SK-N-SH (cell line): ENCODE results near the gene SRD5A2. TPM values are rescaled to one million over a fixed set of nuclear protein-coding genes. Genes with fewer than 3 reads are reported as not detected.

Experiments
- CTCF ChIA-PET: fragments of 300-600, 350-600 bp; formaldehyde crosslinking; extraction: SDS; loops from one replicate; lab custom pipeline; 2021; lab: Yijun Ruan, JAX
- POLR2A ChIA-PET: fragments of 350-600 bp; sonication (Branson Sonifier 250); formaldehyde crosslinking; extraction: SDS; loops from one replicate; lab custom pipeline; 2020; ENCODE audit warnings: antibody characterized with exemption, inconsistent platforms; lab: Yijun Ruan, JAX
- DNase-seq: peaks from one replicate; pipeline ENCODE4 v3.0.0; 2012
- H2AFZ ChIP-seq: fragments of 200-600 bp; sonication (generic); 2 replicates; pipeline ENCODE4 v1.8.1; 2016; ENCODE audit warnings: antibody characterized with exemption, mild to moderate bottlenecking, low read depth
- H3F3A ChIP-seq: fragments of 200-600 bp; sonication (generic); replicated peaks from 2 replicates; pipeline ENCODE3; 2016; ENCODE audit warnings: antibody characterized with exemption, mild to moderate bottlenecking; ENCODE audit not compliant: insufficient read depth
- H3K27ac ChIP-seq, 2 experiments: fragments of 200-500 bp in 1 of 2; fragments of 200-600 bp in 1 of 2; sonication (Bioruptor generic) in 1 of 2; sonication (generic), shearing (Covaris generic) in 1 of 2; 2 replicates each; pipeline versions ENCODE4 v1.5.1 to v1.6.1; 2014 to 2016; ENCODE audit warnings: low read depth in 2 of 2, inconsistent platforms in 1 of 2, low read length in 1 of 2, mild to moderate bottlenecking in 1 of 2, mixed read lengths in 1 of 2
- H3K27me3 ChIP-seq: fragments of 200-600 bp; sonication (generic), shearing (Covaris generic); 2 replicates; pipeline ENCODE4 v1.6.1; 2016; ENCODE audit warnings: mixed run types; ENCODE audit not compliant: insufficient read depth
- H3K36me3 ChIP-seq, 2 experiments: fragments of 200-500 bp in 1 of 2; fragments of 200-600 bp in 1 of 2; sonication (Bioruptor generic) in 1 of 2; sonication (generic) in 1 of 2; replicated peaks in 1 of 2; 2 replicates each; pipeline versions ENCODE3 to v1.5.1; 2014 to 2016; ENCODE audit warnings: low read length in 1 of 2, mild to moderate bottlenecking in 1 of 2; ENCODE audit not compliant: insufficient read depth in 2 of 2, control insufficient read depth in 1 of 2
- H3K4me1 ChIP-seq, 2 experiments: fragments of 200-500 bp in 1 of 2; fragments of 200-600 bp in 1 of 2; sonication (Bioruptor generic) in 1 of 2; sonication (generic), shearing (Covaris generic) in 1 of 2; 2 replicates each; pipeline versions ENCODE4 v1.5.1 to v1.6.1; 2014 to 2016; ENCODE audit warnings: low read depth in 1 of 2, low read length in 1 of 2, mixed run types in 1 of 2; ENCODE audit not compliant: insufficient read depth in 2 of 2, control insufficient read depth in 1 of 2
- H3K4me2 ChIP-seq: fragments of 200-600 bp; sonication (generic), shearing (Covaris generic); 2 replicates; pipeline ENCODE4 v1.6.1; 2017; ENCODE audit warnings: mixed run types
- H3K4me3 ChIP-seq, 2 experiments: fragments of 200-500 bp in 1 of 2; fragments of 200-600 bp in 1 of 2; sonication (Bioruptor generic) in 1 of 2; sonication (generic), shearing (Covaris generic) in 1 of 2; 2 replicates each; pipeline versions ENCODE4 v1.5.1 to v1.8.1; 2014 to 2016; ENCODE audit warnings: low read depth in 2 of 2, inconsistent platforms in 1 of 2, low read length in 1 of 2, mild to moderate bottlenecking in 1 of 2, mixed read lengths in 1 of 2, moderate library complexity in 1 of 2
- H3K79me2 ChIP-seq: fragments of 200-600 bp; sonication (generic); 2 replicates; pipeline ENCODE4 v1.8.1; 2017; ENCODE audit warnings: mild to moderate bottlenecking; ENCODE audit not compliant: insufficient read depth
- H3K9ac ChIP-seq: fragments of 200-600 bp; sonication (generic); 2 replicates; pipeline ENCODE4 v1.6.1; 2017; ENCODE audit warnings: mixed run types
- H3K9me2 ChIP-seq: fragments of 200-600 bp; sonication (generic); 2 replicates; pipeline ENCODE4 v1.6.1; 2017; ENCODE audit warnings: mixed run types
- H3K9me3 ChIP-seq: fragments of 200-600 bp; sonication (generic); 2 replicates; pipeline ENCODE4 v1.6.1; 2017; ENCODE audit warnings: mixed run types, mild to moderate bottlenecking, moderate library complexity
- H4K20me1 ChIP-seq: fragments of 200-600 bp; sonication (generic); 2 replicates; pipeline ENCODE4 v1.6.1; 2017; ENCODE audit warnings: mild to moderate bottlenecking, mixed run types; ENCODE audit not compliant: insufficient read depth
- ELF1 ChIP-seq: IDR thresholded peaks from 2 replicates; pipeline ENCODE4 v1.4.0; 2012
- EP300 ChIP-seq, 2 experiments: IDR thresholded peaks; 2 replicates each; pipeline versions ENCODE4 v1.4.0 to v1.6.1; 2012; ENCODE audit warnings: borderline replicate concordance in 1 of 2, low read depth in 1 of 2, low read length in 1 of 2
- FOSL2 ChIP-seq: IDR thresholded peaks from 2 replicates; pipeline ENCODE4 v1.4.0; 2012; ENCODE audit warnings: low read depth, mild to moderate bottlenecking, moderate library complexity, borderline replicate concordance
- FOXM1 ChIP-seq: IDR thresholded peaks from 2 replicates; pipeline ENCODE4 v1.4.0; 2012; ENCODE audit warnings: low read depth, mild to moderate bottlenecking
- IRF3 ChIP-seq: fragments of 150-350 bp; IDR thresholded peaks from 2 replicates; pipeline ENCODE4 v1.6.1; 2016; ENCODE audit warnings: mild to moderate bottlenecking, low read depth, low read length
- MXI1 ChIP-seq: IDR thresholded peaks from 2 replicates; pipeline ENCODE4 v1.6.1; 2012; ENCODE audit warnings: mild to moderate bottlenecking, low read depth, low read length, improper control_type of control experiment
- NRF1 ChIP-seq: IDR thresholded peaks from 2 replicates; pipeline ENCODE4 v1.6.1; 2012; ENCODE audit warnings: low read depth, mild to moderate bottlenecking, low read length
- PBX3 ChIP-seq: IDR thresholded peaks from 2 replicates; pipeline ENCODE4; 2012
- RAD21 ChIP-seq: IDR thresholded peaks from 2 replicates; pipeline ENCODE4 v1.6.1; 2012; ENCODE audit warnings: mild to moderate bottlenecking, low read length
- RCOR1 ChIP-seq: fragments of 150-350 bp; IDR thresholded peaks from 2 replicates; pipeline ENCODE4 v1.6.1; 2017; ENCODE audit warnings: antibody characterized with exemption, low read length
- SMC3 ChIP-seq: IDR thresholded peaks from 2 replicates; pipeline ENCODE4 v1.6.1; 2012; ENCODE audit warnings: low read depth, low read length, improper control_type of control experiment
- TCF12 ChIP-seq: IDR thresholded peaks from 2 replicates; pipeline ENCODE4 v1.4.0; 2012
- YY1 ChIP-seq: IDR thresholded peaks from 2 replicates; pipeline ENCODE4 v1.4.0; 2012; ENCODE audit warnings: low read depth, mild to moderate bottlenecking
- WGBS: methylation state at CpG from one replicate; pipeline ENCODE4 v1.1.6; 2017; ENCODE audit warnings: low lambda C conversion rate; 5-methylcytosine and 5-hydroxymethylcytosine counted together
- polyA plus RNA-seq, 3 experiments: library from polyadenylated mRNA; depleted of rRNA; stranded (reverse); fragments of >200 nt; gene quantifications; 2 replicates each; pipeline ENCODE4 v1.2.3, GENCODE V29; 2012
- TF ChIP-seq, protein P1 (sequence below): IDR thresholded peaks from 2 replicates; pipeline ENCODE4 v1.4.0; 2012; ENCODE audit warnings: low read depth
- TF ChIP-seq, protein P2 (sequence below): IDR thresholded peaks from 2 replicates; pipeline ENCODE4 v1.4.0; 2012; ENCODE audit warnings: low read depth, borderline replicate concordance
- TF ChIP-seq, protein P3 (sequence below): fragments of 150-350 bp; IDR thresholded peaks from 2 replicates; pipeline ENCODE4 v1.6.1; 2017; ENCODE audit warnings: antibody characterized with exemption, low read length, low read depth, borderline replicate concordance

Gene SRD5A2
- polyA plus RNA-seq, 1 of the 3 experiments (the other 2 are of a cell fraction) = not detected

DNA sequence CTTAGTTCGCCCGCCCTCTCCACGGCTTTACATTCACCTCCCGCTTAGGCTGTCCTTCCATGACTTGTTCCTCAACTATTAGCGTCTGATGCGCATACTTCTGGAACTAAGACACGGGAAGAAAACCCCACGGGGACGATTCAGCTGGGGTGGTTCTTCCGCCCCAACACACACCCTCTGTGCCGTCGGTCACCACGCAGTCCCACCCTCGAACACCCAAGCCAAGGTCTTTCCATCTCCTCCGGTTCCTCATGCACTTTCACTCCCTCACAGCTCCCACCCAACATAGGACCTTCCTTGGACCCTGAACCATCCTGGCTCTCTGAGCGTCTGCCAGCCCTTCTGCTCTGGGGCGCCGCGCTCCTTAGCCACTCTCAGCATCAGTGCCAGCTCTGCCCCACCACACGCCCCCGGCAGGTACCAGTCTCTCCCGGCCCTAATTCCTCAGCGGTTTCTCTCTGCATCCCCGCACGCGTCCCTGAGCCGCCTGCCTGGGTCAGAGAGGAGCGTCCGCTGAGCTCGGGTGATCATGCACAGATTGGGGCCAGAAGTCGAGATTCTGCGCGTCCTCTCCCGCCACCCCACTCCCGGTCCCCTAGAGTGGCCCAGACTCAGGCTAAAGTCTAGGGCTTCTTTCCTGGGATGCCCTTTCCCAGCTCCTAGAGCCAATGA is 522 bp upstream of the SRD5A2 start:
- H3K9ac ChIP-seq = no peak overlapping the region
- H3F3A ChIP-seq = no peaks in the 10 kb centered on the region
- H4K20me1 ChIP-seq = no peaks in the 10 kb centered on the region
- no peak for DNase-seq
- H3K9me3 ChIP-seq = no peaks in the 10 kb centered on the region
- peaks cover 33% of the 10 kb centered on the region; the same call in 1 of the 2 replicates for H3K27me3 ChIP-seq
- ChIA-PET POLR2A (no interaction called here), CTCF (no interaction called here)
- H3K4me3 ChIP-seq = no peak overlapping the region
- H2AFZ ChIP-seq = no peak overlapping the region
- H3K27ac ChIP-seq = no peak overlapping the region
- WGBS = 45% methylated on average over 32 of the region's 35 CpGs
- no peak overlapping the region for H3K4me2 ChIP-seq
- no peak for TF ChIP-seq SMC3
- TF ChIP-seq EP300 (IDR thresholded peaks at IDR 0.05; ENCODE audit: borderline replicate concordance in 1 of 2, low read depth in 1 of 2, low read length in 1 of 2) = no peak
- no peak for TF ChIP-seq PBX3
- TF ChIP-seq IRF3 = no peak
- TF ChIP-seq NRF1 = no peak
- TF ChIP-seq RAD21 = no peak
- no peak for TF ChIP-seq ELF1
- no peaks in the 10 kb centered on the region for H3K9me2 ChIP-seq
- no peaks in the 10 kb centered on the region for H3K36me3 ChIP-seq
- H3K79me2 ChIP-seq = no peaks in the 10 kb centered on the region
- H3K4me1 ChIP-seq = no peaks in the 10 kb centered on the region

GRCh38 chr2:31579996-31580320 is 780 bp downstream of the SRD5A2 start:
- no peaks in the 10 kb centered on the region for H3K36me3 ChIP-seq
- 3% methylated on average over 13 of the region's 13 CpGs for WGBS
- H3K4me2 ChIP-seq = no peak overlapping the region
- no peak overlapping the region for H2AFZ ChIP-seq
- DNase-seq = no peak
- no peaks in the 10 kb centered on the region for H3F3A ChIP-seq
- H3K9ac ChIP-seq = no peak overlapping the region
- H3K9me3 ChIP-seq = no peaks in the 10 kb centered on the region
- H3K4me1 ChIP-seq = no peaks in the 10 kb centered on the region
- CTCF ChIA-PET = no interaction called here
- no peaks in the 10 kb centered on the region for H3K9me2 ChIP-seq
- TF ChIP-seq, protein P1, sequence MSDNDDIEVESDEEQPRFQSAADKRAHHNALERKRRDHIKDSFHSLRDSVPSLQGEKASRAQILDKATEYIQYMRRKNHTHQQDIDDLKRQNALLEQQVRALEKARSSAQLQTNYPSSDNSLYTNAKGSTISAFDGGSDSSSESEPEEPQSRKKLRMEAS = no peak
- no peak for TF ChIP-seq FOXM1
- no peak for TF ChIP-seq TCF12
- TF ChIP-seq, all 33 proteins: peak for 0
- POLR2A ChIA-PET = no interaction called here
- Histone ChIP-seq H3K27me3 (peaks cover 33% of the 10 kb centered on the region; the same call in 1 of the 2 replicates), H4K20me1 (no peaks in the 10 kb centered on the region), H3K79me2 (no peaks in the 10 kb centered on the region), H3K27ac (no peak overlapping the region), H3K4me3 (no peak overlapping the region)

GRCh38 chr2:31578316-31578715 is 2.4 kb downstream of the SRD5A2 start:
- no peaks in the 10 kb centered on the region for H4K20me1 ChIP-seq
- 4% methylated on average over 3 of the region's 3 CpGs for WGBS
- ChIA-PET CTCF (no interaction called here), POLR2A (no interaction called here)
- H3K36me3 ChIP-seq = no peaks in the 10 kb centered on the region
- H3F3A ChIP-seq = no peaks in the 10 kb centered on the region
- DNase-seq = no peak
- H3K4me3 ChIP-seq = no peak overlapping the region
- peaks cover 33% of the 10 kb centered on the region; the same call in 1 of the 2 replicates for H3K27me3 ChIP-seq
- H3K9me2 ChIP-seq = no peaks in the 10 kb centered on the region
- H3K79me2 ChIP-seq = no peaks in the 10 kb centered on the region
- H3K4me2 ChIP-seq = no peak overlapping the region
- H3K27ac ChIP-seq = no peak overlapping the region
- H2AFZ ChIP-seq = no peak overlapping the region
- H3K9me3 ChIP-seq = no peaks in the 10 kb centered on the region
- H3K4me1 ChIP-seq = no peaks in the 10 kb centered on the region
- no peak overlapping the region for H3K9ac ChIP-seq
- no peak for TF ChIP-seq YY1
- TF ChIP-seq RCOR1 = no peak
- TF ChIP-seq, protein P2, sequence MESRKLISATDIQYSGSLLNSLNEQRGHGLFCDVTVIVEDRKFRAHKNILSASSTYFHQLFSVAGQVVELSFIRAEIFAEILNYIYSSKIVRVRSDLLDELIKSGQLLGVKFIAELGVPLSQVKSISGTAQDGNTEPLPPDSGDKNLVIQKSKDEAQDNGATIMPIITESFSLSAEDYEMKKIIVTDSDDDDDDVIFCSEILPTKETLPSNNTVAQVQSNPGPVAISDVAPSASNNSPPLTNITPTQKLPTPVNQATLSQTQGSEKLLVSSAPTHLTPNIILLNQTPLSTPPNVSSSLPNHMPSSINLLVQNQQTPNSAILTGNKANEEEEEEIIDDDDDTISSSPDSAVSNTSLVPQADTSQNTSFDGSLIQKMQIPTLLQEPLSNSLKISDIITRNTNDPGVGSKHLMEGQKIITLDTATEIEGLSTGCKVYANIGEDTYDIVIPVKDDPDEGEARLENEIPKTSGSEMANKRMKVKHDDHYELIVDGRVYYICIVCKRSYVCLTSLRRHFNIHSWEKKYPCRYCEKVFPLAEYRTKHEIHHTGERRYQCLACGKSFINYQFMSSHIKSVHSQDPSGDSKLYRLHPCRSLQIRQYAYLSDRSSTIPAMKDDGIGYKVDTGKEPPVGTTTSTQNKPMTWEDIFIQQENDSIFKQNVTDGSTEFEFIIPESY = no peak
- no peak for TF ChIP-seq TCF12
- no peak for TF ChIP-seq NRF1
- TF ChIP-seq FOSL2 = no peak
- TF ChIP-seq PBX3 = no peak
- TF ChIP-seq, protein P3, sequence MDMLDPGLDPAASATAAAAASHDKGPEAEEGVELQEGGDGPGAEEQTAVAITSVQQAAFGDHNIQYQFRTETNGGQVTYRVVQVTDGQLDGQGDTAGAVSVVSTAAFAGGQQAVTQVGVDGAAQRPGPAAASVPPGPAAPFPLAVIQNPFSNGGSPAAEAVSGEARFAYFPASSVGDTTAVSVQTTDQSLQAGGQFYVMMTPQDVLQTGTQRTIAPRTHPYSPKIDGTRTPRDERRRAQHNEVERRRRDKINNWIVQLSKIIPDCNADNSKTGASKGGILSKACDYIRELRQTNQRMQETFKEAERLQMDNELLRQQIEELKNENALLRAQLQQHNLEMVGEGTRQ = no peak
- TF ChIP-seq ELF1 = no peak
- TF ChIP-seq MXI1 = no peak
- TF ChIP-seq SMC3 = no peak
